GM18870 (cell line): ENCODE data around the gene TENM4.

ENCODE experiments used
- ATAC-seq: cut with Tn5 transposase; IDR thresholded peaks from one replicate; pipeline ENCODE4 v1.9.1; 2021; ENCODE audit warnings: moderate library complexity; ENCODE audit not compliant: unreplicated experiment

The TENM4 gene

DNA sequence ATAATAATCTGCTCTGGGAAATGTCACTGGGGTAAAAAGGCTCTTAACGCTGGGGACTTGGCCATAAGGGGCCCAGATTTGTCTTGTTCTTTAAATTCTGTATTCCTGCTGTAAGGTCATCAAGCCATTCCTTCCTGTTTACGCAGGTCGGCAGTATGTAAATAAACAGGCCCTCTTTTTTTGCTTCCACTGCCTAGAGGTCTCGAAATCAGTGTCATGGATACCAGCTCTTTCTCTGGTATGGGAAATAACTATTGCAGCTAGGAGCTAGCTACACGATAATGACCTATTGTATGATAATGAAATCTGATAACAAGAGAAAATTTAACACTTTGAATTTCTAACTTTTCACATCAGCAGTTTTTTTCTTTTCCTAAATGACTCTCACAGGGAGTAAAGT lies 657.0 kb downstream of the TENM4 start:
- no peak for ATAC-seq

DNA sequence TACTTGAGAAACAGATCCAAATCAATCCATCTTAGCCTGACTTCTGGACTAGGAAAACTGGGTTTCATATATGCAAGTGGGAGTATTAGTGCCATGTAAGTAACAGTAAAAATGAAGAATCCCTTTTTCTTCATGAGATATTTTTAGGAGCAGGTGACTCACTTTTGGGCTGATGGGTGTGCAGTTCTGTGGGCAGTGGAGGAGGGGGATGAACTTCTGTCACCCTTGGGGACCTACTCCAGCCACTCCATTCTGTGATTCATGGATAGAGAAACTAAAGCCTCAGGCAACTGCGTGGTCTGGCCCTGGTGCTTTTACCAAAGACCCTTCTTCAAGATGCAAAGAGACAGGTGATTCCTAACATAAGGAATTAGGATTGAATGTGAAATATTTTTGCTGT lies 657.5 kb downstream of the TENM4 start:
- ATAC-seq = no peak

GRCh38 chr11:78782725-78783124 lies 658.1 kb downstream of the TENM4 start:
- no peak for ATAC-seq

DNA sequence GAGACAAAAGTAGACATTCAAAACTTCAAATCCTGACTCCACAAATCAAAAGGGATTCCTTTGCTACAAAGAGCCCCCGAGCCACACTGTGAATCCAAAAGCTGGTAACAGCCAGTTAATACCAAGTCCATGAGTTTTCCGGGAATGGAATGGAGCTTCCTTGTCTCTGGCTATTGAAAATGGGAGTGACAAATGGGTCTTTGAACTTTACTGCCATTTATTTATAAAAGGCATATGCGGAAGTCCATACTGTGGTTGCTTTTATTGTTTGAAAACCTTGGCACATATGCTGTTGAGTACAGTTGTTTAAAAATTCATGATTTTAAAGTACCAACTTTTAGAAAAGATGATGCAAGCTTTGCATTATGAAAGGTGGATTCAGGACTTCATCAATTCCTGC lies 659.9 kb downstream of the TENM4 start:
- ATAC-seq = no peak

DNA sequence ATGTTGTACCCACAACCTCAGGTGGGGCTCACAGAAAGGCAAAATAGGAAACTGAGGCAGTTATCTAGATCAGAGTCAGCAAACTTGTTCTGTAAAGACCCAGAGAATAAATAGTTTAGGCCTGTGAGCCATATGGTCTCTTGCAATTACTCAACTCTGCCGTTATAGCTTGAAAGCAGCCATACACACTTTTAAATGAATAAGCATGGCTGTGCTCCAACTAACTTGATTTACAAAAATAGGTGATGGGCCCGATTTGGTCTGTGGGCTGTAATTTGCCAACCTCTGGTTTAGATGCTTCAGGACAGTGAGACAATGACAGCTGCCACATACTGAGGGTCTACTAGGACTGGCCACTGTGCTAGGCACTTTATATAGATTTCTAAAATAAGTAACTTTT lies 667.3 kb downstream of the TENM4 start:
- no peak for ATAC-seq

DNA sequence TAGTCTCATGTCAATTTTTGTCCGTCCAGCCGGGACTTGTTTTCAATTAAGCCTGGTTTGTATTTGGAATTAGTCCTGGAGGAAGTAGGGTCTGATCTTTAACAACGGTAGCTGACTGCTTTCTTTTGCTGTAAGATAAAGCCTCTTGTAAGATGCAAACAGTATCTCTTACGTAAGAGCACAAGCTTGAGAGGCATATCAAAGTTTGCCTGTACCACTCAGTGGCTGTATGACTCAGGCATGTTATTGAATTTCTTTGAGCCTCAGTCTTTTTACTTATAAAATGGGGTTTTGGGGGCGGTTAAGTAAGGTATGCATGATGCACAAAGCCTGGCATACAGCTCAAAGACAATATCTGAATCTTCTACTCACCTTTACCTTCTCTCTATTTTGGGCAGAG lies 667.8 kb downstream of the TENM4 start:
- no peak for ATAC-seq

DNA sequence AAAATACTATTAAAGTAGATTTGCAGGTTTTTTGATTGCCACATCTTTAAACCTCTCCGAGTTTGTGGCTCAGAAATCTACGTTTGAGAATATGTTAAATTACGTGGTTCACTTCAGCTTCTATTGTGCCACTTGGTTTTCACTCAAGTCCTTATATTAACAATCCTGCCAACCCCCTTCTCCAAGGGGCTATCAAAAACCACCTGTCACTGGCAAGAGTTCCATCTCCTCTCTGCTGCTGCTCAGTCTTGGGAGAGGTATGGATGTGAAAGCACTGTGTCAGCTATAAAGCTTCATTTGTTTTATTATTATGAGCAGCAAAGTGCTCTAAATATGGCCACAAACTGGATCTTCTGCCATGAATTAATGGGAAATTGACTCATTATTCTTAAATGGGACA lies 668.6 kb downstream of the TENM4 start:
- no peak for ATAC-seq

DNA sequence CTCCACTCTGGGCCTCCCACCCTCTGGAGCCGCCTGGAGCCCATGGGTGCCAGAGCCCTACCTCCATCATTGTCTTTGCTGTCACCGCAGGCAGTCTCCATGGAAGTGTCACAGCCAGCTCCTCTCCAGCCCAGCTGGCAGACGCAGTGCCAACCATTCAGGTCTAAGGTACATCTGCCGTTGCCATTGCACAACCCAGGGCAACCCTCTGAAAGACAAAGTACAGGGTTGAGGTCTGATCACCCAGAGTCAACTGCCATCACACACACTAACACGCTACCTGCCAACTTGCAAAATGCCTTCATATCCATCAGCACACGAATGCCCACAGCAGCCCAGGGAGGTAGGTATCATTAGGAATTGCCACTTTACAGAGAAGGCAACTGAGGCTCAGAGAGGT lies 669.9 kb downstream of the TENM4 start:
- ATAC-seq = no peak

DNA sequence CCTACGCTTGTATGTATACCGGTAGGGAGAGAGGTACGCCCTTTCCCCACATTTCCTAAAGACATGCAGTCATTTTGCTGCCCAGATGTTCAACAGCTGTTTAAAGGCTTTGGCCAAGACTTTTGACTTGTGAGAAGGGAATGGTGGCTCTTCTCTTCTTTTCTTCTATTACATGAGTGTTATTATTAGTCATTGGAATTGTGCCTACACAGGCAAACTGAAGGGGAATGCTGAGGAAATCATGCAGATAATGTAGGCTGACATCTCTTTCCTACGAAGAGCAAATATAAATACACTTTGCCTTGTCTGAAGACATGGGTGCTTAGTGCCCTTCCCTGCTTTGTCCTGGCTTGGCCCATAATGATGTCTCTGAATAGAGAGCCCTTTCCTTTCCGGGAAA lies 671.9 kb downstream of the TENM4 start:
- ATAC-seq = no peak

DNA sequence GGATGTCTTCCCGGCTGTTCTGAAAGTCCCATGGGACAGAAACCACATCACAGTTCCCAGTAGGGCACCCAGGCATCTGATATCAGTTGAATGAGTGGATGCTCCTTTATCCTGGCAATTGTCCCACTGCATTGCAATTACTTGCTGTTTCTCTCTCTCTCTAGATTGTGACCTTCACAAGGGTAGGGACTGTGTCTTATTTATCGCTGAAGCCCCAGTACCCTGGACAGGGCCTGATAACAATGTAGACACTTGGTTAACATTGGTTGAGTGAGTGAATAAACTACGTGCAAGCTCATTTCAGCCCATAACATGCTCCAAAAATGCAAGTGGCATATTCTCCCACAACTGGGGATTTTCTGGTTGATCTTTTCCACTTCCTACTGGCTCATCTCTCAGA lies 672.5 kb downstream of the TENM4 start:
- no peak for ATAC-seq

GRCh38 chr11:78767027-78767932 lies 673.5 kb downstream of the TENM4 start:
- ATAC-seq = no peak

GRCh38 chr11:78764946-78765345 lies 675.9 kb downstream of the TENM4 start:
- no peak for ATAC-seq

GRCh38 chr11:78763664-78764063 lies 677.2 kb downstream of the TENM4 start:
- ATAC-seq = no peak

DNA sequence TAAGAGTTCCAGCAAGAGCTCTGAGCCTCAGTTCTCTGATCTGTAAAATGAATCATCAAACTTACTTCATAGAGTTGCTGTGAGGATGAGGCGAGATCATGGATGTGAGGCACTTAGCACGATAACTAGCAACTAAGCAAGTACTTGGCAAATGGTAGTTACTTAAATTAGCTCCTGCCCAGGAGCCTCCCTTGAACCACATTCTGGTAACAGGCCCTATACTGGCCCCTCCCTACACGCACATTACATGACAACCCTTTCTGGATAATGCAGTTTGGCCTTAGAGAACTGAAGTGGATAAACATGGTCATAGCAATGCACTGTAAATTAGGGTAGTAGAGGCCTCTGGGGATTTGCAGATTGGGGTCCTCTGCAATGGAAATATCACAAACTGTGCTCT lies 678.7 kb downstream of the TENM4 start:
- ATAC-seq = no peak

GRCh38 chr11:78759071-78759470 lies 681.8 kb downstream of the TENM4 start:
- ATAC-seq = no peak

DNA sequence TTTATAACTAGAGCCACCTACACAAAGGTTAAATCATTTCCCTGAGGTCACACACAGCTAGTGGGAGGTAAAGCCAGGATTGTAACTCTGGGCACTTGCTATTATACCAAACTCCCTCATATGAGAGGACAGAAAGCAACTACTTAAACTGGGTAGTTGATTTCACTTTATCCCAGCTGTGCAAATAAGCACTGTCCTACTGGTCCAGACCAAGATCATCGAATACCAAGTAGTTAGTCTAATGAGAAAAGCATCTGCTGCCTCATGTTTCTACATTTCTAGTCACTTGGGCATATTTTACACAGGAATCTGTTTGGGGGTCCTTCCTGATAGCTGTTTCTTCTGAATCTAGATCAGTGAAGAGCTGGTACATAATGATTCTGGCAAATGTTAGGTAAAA lies 687.5 kb downstream of the TENM4 start:
- ATAC-seq = no peak

GRCh38 chr11:78752494-78752893 lies 688.3 kb downstream of the TENM4 start:
- no peak for ATAC-seq

- no peak for ATAC-seq
Measured at GRCh38 chr11:78748918-78749690, 691.7 kb downstream of the TENM4 start.

DNA sequence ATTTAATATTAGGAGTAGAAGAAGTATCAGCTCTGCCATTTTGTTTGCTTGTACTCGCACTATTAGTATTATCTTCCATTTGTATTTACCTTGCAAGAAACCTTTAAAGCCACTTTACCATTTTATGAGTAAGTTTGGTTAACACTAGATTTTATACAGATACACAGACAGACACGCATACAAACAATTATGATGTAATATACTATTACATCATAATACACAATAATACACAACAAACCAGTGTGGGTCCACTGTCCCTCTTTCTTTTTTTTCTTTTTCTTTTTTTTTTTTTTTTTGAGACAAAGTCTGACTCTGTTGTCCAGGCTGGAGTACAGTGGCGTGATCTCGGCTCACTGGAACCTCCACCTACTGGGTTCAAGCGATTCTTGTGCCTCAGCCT lies 695.9 kb downstream of the TENM4 start:
- ATAC-seq = no peak

- ATAC-seq = no peak
Measured at GRCh38 chr11:78744202-78744601, 696.6 kb downstream of the TENM4 start.

DNA sequence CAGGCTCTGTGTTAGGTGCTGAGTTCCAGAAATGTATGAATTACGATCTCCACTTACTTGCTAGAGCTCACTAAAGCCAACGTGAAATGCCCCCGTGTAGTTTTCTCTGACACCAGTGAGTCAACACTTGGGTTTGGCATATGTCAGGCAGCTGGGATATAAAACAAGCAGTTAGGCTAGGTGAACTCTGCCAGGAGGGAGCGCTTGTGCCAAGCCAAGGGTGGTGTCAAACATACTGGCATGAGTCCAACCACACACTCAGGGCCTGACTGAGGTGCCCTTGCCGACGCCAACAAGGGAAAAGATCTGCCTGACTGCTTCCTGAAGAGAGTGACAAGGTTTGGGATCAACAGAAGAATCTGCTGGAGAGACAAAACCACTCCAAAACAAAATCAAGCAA lies 698.4 kb downstream of the TENM4 start:
- ATAC-seq = no peak

DNA sequence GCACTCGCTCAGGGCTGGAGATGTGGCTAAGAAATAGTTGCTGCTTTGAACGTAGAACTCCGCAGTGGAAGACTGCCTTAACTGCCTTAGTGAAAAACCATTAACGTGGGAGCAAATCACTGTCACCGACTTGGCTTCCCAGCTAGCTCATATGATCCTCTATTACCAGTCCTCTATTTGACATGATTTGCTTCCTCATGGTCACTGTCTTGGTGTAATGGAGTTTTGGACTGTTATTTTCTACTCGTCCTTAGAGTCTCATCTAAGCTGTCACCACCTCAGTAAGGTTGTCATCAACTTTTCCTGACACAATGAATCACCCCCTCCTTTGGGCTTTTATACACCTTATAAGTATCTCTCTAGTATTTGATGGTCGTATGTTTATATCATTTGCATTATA lies 699.1 kb downstream of the TENM4 start:
- ATAC-seq = no peak
